Measurements from ENCODE around the gene COL27A1.
"Not testable (repeated sequence)": the region's sequence is repeated elsewhere in the genome, so short reads cannot be mapped to it uniquely, and the experiment has no call there.

The COL27A1 gene

DNA sequence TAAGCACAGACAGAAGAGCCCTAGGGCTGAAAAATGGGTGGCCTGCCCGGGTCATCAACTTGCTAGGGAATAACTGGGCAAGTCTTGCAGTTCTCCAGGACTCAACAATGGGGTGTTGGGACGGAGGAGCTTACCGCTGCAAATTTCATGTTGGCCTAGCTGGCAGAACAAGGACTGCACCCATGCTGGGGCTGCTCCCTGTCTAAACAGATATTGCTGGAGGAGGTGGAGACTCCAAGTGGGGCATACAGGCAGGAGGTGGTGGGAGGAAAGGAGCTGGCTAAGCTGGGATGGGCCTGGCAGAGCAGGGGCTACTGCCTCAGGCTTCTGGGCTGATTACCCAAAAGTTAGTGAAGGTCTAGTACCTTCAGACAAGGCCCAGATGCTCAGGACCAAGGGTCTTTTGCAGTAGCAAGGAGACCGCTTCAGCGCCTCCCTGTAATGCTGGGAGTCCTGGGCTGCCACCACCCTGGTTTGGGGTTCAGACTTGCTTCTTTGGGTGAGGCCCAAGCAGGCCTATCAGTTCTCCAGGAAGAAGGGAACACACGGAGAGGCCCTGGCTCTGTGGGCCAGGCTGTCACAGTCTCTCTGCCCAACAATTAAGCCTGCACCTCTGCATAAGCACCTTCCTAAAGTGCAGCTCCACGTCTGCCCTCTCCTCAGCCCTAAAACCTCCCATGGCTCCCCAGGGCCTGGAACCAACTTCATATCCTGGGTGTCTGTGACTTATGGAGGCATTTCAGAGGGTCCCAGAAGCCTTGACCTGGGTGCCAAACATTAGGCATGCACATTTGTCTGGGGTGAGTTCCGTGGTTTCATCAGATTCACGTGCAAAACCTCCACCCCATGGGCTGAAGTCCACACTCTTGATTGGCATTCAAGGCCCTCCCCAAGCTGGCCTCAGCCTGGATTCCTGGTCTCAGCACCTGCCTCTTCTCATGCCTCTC, 32.0 kb upstream of the COL27A1 start:
- DNase-seq: no peak

DNA sequence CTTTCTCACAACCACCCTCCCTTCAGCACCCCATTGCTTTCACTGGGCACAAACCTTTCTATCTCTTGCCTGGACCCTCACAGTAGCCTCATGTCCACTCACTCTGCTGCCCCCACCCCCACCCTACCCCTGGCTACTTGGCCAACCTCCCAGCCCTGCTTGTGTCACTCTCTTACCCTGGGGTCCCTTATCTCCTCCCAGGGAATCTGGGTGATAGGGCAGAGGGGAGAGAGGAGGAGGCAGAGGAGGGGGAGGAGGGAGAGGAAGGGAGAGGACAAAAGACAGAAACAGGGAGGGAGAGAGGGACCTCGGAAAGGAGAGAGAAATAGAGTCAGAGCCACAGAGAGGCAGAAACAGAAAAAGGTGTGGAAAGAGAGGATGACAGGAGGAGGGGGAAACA, 31.2 kb upstream of the COL27A1 start:
- no peak for DNase-seq

DNA sequence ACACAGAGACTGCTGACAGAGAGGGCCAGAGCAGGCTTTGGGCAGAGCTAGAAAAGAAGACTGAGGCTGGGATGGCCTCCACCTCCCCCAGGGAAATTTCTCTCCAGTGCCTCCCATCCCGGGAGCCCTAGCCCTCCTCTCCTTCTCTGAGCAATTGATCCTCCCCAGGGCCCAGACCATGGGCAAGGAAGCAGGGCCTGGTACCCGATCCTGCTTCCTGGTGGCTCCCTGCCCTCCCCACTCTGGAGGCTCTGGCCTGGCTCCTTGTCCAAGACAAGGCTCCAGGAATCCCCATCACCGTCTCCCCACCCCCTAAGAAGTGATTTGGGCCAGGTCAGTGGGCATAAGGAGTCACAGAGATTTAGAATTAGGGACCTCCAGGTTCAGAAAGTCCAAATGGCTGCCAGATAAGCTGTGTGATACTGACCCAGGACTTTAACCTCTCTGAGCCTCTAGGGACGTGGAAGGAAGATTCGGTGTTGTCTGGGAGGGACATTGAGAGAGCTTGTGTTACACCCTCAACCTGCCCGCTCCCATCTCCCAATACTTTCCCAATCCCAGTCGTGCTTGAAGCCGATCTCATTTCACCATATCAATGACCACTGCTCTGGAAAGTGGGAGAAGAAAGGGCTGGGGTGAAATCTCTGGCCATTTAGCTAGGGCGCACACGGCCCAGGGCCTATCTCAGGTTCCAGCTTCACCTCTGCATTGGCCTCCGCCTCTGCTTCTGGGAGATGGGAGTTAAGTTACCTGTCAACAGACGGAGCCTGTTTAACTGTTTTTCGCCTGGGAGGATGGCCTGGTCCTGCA, 30.5 kb upstream of the COL27A1 start:
- DNase-seq: no peak

DNA sequence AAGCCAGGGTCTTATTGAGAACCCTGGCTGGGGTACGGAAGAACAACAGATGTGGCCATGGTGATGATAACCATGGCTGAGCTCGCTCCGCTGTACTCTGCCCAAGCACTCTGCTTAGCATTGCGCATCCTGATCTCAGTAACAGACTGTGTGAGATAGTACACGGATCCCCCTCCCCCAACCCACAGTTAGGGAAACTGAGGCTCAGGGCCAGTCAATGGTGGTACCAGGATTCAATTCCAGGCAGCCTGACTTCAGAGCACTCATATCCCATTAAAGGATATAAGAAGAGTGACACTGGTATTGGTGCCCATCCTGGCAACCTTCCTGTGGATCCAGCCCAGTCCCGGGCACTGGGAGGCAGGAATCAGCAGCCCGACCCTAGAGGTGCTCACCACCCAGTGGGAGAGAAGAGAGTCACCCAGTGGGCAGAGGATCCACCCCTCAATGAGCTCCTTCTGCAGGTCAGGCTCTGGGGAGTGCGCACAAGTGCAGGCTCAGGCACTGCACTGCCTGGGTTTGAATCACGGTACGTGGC, 29.8 kb upstream of the COL27A1 start:
- no peak for DNase-seq

DNA sequence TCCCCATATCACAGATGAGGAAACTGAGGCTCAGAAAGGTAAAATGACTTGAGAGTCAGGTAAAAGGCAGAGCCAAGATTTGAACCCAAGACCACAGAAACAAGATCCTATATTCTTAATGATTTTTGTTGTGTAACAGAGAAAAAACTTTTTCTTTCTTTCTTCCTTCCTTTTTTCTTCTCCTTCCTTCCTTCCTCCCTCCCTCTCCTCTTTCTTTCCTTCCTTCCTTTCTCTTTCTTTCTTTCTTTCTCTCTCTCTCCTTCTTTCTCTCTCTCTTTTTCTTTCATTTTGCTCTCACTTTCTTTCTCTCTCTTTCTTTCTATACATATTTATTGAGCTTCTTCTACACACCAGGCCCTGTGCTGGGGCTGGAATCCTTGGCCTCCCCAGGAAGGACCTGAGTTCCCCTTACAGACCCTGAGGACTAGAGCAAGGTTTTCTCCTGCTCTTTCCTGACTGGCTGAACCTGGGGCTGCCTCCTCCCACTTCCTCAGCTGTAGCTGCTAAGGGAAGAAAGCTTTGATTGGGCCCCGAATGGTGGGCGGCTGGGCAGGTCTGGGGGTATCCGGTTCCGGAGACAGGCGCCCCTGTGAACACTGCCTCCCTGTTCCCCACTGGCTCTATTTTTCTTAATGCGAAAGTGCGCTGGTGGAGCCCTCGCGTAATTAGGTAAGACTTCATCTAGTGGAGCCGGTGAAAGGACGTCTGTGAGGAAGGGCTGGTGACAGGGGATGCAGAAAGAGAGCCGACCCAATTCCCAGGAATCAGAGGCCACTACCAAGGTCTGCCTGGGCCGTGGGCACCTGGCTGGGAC, 28.9 kb upstream of the COL27A1 start:
- no peak for DNase-seq

DNA sequence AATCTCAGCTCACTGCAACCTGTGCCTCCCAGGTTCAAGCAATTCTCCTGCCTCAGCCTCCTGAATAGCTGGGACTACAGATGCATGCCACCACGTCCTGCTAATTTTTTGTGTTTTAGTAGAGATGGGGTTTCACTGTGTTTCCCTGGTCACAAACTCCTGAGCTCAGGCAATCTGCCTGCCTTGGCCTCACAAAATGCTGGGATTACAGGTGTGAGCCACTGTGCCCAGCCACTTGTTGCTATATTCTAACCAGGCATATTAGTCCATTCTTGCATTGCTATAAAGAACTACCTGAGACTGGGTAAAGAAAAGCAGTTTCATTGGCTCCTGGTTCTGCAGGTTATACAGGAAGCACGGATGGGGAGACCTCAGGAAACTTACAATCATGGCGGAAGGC, 26.6 kb upstream of the COL27A1 start:
- not testable (repeated sequence) for DNase-seq

DNA sequence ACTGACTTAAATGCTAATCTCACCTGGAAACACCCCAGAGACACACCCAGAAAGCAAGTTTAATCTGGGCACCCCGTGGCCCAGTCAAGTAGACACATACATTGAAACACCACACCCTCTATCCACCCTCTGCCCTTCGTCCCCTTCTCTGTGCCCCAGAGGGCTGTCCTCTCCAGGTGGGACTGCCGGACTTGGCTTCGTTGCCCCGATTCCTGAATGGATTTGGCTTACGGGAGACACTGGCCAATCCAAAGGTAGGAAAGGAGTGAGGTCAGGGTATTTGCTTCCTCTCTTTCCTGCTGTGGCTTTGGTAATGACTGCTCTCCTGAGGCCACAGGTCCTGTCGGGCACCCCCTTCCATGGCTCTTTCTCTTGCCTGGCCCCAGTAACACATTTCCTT, 25.2 kb upstream of the COL27A1 start:
- DNase-seq: no peak

DNA sequence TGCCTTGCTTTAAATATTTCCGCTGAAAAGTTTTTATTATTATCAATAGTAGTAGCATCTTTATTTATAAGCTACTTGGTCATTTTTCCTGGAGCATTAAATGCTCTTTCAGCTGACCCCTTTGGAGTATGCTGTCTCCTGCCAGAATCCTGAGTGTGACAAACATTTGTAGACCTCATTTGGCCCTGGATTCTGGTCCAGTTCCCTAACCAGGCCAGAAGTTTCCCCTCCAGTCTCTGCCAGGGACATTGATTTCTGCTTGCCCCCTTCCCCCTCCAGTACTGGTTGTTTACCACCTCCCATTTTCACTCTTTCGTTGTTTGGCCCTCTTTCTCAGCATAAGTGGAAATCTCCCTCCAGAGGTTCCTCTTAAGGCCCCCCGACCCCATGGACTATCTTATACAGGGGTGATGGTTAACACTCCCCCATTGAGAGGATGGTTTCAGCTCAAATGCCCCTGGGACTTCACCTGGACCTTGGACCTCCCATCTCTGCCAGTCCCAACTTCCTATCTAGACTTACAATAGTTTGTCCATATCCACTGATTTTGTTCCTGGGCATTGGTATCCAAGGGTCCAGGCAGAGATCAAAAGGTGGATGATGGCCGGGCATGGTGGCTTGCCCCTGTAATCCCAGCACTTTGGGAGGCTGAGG, 24.6 kb upstream of the COL27A1 start:
- no peak for DNase-seq

DNA sequence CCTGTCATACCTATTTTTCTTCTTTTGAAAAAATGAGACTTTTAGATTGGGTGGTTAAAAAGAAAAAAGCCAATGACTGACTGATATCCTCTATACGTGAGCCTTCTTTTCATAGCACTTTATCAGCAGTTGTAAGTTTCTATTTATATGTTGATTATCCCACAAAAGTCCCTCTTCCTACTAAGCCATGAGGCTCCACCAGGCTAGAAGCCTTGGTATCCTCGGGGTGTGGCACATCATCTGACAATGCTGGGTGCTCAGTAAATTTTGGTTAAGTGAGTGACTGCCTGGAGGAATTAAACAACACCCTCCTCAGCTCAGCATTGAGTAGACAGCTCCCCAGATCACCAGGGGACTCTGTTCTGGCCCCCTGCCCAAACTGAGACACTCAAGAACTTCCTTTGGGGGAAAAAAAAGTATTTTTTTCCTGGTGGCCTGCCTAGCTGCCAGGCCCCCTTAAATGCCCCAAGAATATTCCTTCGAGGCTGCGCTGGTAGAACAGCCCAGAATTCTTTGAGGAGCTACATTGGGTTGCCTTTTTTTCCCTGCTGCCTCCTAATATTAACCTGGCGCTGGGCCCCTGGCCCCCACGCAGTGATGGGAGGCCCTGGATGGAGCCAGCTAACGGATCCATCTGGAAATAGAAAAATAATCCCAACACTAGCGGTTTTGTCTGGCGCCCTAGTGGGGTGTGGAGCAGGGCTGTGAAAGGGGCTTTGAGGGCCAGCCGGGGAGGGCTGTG, 23.4 kb upstream of the COL27A1 start:
- no peak for DNase-seq

DNA sequence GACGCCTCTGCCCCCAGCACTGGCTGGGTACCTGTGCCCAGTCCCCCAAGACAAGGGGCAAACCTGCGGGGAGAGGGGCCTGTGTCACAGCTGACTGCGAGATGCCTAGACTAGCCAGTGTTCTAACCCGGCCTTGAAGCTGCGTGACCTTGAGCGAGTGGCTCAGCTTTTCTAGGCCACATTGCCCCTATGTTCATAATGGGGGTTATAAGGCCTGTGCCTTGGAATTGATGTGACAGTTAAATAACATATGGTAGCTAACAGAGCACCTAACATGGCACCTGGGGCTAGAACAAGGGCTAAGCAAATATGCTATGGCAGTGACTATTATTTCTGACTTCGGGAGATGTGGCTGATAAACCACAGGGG, 22.8 kb upstream of the COL27A1 start:
- no peak for DNase-seq

DNA sequence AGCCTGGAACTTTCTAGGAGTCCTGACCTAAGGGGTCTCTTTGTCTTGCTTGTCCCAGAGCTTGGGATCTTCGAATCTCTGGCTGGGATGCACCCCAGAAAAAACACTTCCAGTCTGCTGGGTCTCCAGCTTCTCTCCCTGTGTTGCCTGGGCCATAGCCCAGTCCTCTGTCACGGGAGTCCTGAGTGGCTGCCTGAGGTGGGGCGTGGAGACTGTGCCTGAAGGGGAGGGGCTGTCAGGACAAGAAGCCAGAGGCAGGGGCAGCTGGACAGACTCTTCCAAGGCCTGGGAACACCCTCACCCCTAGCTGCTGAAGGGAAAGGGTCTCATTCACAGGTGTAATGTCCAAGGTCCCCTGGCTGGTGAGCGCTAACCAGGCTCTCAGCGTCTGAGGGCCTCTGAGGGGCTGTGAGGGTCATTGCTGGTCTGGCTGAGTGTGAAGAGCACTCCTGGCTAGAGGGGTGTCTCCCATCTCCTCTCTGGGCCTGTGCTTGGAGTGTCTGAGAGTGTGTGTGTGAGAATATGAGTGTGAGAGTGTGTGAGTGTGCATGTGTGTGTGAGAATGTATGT, 20.4 kb upstream of the COL27A1 start:
- no peak for DNase-seq

DNA sequence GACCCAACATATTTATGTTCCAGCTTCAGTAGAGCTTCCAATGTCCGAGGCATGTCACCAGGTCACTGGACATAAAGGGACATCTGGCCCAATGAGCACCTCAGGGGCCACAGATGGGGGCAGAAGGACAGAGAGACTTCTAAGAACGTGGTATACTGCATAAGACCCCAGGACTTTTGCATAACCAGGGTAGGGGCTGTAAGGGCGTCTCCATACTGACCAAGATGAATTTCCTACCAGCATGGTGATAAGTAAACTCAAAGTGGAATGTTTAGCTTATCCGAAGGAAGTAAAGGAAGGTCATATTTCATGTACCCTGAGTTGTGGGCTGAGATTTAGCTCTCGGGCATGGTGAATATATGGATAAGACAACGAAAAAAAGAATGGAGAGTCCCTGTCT, 17.5 kb upstream of the COL27A1 start:
- DNase-seq: no peak

DNA sequence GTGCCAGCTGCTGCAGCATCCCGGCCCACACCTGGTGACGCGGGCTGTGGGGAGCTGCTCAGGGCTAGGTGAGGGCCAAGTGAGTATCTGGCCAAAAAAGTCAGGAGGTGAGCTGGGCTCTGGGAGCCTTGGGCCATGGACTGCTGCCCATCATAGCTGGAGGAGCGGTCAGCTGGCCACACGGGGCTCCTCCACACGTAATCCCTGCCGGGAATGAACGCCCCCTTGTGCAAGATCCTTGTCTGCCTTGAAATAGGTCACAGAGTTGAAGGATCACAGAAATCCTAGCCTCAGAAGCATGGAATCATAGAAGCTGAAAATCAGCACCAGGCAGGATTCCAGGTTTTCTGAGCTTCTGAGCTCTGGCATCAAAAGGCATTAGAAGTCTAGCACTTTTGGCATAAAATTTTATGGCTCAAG, 16.8 kb upstream of the COL27A1 start:
- no peak for DNase-seq

DNA sequence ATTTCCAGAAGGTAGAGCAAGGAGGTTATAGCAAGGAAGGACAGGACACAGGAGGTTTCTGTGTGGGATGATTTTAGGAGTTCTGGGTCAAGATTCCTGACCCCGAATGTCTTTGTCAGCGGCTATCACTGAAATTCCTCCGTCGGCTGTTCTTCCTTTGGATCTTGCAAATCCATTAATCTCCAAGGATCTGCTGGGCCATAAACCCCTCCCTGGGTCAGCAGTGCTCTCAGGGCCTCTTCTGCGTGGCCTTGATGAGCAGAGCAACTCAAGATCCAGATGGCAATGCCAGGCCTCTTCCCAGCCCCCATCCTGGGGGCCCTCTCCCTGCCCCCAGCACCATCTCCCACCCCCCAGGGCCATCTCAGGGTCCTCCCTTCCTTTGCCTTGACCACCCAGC, 16.3 kb upstream of the COL27A1 start:
- DNase-seq: no peak

DNA sequence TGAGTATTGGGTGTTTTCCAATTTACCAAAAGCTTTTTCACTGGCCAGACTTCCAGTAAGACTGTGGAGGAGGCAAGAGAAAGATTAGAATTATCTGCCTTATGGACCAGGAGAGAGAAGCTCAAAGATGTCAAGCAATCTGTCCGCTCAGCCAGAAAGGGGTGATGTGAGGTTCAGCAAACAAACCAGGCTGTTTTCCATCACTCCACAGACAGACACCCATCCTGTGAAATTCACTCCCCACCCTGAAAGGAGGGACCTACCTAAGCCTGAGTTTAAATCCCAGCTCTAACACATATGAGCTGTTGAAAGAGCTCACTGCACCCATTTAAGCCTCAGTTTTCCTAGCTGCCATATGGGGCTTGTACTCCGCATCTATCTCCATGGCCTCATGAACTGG, 14.9 kb upstream of the COL27A1 start:
- DNase-seq: no peak

DNA sequence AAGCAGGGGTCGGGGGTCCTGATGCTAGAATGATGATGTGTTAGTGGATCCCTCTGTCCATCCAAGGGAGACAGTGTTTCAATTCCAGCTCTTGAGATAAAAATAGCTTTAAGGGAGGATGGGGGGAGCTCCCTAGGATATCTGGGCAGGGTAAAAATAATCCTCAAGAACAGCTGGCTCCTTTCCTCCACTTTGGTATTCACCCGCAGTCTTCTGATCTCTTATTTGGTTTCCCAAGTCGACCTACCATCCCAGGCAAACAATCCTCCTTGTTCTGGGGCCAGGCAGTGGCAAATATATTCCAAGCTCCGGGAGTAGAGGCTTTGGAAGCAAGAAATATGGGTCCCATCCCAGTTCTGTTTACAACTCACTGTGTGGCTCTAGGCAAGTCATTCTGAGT, 14.5 kb upstream of the COL27A1 start:
- DNase-seq: no peak

DNA sequence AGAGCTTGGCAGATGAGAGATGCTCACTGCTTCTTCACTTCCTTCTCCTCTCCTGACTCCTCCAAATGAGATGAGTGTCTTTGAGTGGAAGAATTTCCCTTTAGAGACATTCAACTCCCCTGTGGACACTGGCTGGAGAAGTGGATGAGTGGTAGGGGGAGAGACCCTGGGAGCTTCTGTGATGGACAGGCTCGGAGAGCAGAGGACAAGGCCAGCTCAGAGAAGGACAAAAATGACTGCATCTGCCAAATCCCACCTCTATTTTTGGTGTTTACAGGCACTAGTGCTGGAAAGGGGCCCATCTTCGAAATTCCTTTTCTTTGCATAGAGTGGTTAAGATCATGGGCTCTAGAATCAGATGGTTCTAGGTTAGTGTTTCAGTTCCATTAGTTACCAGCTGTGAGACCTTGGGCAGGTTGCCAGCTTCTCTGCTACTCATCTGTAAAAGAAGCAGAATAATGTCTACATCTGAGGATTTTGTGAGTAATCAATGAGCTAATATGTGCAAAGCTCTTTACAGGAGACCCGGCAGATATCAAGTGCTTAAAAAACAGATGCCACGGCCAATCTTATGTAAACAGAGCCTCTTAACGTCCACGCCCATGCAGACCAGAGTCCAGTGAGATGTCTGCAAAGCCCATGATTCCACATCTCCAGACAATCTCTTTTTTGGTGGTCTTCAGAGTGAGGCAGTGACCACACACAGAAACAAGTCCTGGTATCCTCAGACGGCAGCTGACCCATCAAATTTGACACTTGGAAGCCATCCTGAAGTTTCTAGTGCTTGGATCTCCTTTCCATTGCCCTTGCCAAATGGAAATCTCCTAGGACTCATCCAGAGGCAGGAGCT, 13.6 kb upstream of the COL27A1 start:
- DNase-seq: no peak

DNA sequence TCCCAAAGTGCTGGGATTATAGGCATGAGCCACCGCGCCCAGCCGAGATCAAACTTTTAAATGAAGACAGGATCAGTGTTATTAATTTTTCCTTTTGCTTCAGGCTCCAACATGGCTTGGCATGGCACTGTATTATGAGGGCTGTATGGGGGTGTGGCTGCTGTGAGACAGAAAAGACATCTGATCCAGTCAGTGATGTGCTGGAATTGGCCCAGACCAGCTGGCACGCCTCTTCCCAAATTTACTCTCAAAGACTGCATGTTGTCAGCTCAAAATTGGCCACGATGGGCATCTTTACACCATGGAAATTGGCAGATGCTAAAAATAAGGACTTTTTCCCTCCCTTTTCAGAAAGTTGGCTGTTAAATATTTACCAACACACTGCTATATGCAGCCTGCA, 12.1 kb upstream of the COL27A1 start:
- no peak for DNase-seq

DNA sequence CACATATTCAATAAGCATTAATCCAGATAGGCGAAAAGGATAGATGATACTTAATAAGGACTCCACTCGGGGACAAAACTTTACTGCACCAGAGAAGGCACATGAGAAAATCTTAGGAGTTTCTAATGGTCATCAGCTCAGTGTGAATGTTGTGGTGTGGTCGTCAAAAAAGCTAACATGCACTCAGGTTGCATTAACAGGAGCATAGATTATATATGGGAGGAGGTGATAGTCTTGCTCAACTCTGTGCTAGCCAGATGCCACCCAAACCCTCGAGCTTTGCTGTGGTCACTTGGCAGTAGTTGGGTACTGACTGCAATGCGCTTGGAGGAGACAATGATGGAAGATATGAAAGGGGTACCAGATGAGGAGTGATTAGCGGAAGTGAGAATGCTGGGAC, 8.6 kb upstream of the COL27A1 start:
- DNase-seq: no peak

DNA sequence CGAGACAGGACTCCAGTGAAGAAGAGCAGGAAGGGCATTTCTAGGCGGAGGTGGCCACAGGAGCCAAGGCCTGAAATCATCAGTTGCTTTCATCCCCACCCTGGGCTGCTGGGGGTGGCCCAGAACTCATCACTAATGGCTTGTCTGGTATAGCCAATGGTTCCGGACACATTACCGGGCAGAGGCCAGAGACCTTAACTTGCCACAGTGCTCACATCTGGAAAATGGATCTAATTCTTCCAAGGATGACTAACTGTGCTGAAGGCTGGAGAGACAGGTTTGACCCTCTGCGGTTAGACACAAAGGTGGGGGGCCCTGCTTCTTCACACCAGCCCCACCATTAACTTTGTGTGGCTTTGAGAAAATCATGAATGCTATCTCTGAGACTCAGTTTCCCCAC, 6.2 kb upstream of the COL27A1 start:
- no peak for DNase-seq

All from bone marrow (tissue), 2 donors.